HG02759 (cell line): ENCODE data around the gene RAB7B.
A peak's percentile ranks its signal among the peaks of the same experiment; 100 is the strongest.

ENCODE experiments used
- ATAC-seq: cut with Tn5 transposase; IDR thresholded peaks from one replicate; pipeline ENCODE4 v1.9.1; 2021; ENCODE audit warnings: mild to moderate bottlenecking, moderate library complexity; ENCODE audit not compliant: unreplicated experiment

RAB7B gene

DNA sequence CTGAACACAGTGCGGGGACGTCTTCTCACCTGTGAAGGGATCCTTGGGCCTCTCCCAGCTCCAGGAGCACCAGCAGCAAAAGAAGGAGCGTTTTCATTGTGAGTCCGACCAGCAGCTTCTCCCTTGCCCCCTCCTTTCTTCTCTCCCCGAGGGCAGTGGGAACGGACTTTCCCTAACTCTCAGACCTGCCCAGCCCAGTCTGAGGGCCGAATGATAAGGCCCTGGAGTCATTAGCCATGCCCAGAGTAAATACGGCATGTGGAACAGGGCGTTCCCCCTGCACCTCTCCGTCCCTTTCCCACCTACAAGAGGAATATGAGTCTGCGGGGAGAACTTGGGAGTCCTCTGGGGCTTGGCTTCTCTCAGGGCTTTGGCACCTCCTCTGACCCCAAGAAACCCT lies 20.5 kb upstream of the RAB7B start, which contains the start of gene CTSE:
TSS of gene CTSE (minus strand) at position 201 of the 400 bp plus-strand sequence. CDS start at position 97, 104 bp downstream.
- no peak for ATAC-seq

DNA sequence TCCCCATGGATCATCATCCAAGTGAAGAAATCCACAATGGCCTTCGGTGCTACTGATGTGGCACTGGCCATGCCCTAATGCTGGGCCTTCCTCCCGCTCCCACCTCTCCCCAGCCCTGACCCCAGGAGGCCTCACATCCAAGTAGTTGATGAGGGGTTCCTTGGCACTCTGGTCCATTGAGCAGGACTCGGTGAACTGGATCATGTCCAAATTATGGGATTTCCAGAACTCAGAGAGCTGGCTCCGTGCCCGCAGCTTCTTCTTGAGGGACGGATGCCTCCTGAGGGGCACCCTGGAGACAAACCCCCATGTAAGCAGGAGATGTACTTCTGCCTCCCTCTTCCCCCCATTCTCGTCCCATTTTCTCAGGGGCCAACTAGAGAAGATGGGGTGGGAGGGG lies 19.6 kb upstream of the RAB7B start:
- ATAC-seq = no peak

DNA sequence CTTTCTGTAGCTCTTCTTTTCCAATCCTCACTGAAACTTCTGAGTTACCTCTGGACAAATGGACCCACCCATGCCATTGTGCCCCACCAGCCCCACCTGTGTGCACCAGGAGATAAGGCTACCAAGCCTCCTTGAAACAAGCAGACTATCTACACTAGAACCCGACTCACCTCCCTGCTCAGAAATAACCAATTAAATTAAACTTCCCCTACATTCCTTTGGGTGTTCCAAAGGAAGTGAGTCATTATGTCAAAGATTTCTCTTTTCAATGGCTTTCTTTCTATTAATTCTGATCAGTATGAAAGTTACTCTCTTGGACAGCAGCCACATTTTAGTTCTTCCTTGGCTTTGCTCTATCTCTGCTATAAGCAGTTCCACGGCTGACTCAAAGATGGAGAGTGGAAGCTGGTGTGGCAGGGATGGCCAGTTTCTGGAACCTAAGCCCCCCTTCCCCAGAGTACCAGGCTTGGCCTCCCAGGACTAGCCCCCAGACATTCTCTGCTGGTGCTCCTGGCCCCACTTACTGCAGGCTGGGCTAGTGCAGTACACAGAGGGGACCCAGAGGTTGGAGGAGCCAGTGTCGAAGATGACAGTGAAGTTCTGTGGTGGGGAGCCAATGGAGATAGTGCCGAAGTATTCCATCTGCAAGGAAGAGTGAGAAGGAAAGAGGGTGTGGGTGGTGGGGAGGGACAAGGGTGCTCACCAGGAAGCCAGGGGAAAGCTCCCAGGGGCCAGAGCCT lies 18.6 kb upstream of the RAB7B start:
- no peak for ATAC-seq

DNA sequence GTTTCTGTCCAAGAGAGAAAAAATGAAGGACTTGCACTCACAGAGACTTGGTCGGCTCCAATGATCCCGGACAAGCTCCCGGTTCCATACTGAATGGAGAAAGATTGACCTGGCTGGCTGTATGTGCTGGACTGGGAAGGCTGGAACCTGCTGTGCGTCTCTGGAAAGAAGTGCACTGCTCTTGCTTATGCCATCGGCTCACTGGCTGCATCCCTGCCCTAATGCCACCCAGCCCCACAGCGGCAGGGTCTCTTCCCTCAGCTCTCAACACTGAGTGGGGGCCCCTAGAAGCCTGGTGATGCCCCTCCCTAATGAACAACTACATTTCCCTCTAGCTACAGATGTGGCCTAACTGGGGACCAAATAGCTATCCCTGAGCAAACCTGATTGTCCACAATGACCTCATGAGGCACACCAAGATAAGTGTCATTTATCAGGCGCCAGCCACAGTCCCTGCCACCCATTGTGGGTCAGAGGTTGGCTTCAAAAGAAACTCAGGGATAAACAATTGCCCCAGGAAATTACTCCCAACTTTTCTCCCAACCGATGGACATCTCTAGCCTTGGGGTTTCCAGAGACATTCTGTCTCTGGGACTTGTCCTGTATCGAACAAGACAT lies 17.9 kb upstream of the RAB7B start:
- ATAC-seq = no peak

DNA sequence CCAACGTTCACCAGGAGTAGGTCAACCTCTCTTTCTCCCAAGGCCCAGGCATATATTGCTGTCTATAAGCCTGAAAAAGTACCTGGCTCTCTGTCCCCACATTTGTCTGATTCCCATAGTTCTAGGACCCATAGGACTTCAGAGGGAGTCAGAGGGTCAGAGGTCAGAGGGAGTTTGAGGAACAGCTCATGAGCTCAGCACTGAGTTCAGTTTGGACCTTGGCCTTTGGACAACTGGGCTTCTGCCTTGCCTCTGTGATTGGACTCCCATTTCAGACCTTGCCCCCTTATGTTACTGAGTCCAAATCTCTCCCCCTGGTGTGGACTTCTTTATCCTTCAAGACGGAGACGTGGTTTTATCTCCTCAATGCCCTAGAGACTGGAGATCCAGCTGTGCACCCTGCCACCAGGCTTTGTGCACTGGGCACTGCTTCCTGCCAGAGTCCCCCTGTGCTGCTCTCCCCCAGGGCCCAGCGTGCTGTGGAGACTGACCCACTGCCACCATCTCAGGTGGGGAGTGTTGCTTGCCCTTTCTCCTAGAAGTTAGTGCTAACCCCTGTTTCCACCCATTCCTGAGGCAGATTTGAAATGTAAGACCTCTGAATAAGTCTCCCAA lies 17.3 kb upstream of the RAB7B start:
- ATAC-seq = no peak

DNA sequence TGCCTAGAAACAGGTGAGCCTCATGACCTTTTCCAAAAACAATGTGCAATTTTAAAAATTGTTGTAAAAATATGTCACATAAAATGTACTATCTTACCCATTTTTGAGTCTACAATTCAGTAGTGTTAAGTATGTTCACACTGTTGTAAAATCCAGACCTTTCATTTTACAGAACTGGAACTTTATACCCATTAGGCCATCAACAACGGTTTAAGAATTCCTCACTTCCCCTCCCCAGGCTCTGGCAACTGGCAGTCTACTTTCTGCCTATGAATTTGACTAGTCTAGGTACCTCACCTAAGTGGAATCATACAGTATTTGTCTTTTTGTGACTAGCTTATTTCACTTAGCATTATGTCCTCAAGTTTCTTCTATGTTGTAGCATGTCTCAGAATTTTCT lies 11.9 kb upstream of the RAB7B start:
- ATAC-seq = no peak

DNA sequence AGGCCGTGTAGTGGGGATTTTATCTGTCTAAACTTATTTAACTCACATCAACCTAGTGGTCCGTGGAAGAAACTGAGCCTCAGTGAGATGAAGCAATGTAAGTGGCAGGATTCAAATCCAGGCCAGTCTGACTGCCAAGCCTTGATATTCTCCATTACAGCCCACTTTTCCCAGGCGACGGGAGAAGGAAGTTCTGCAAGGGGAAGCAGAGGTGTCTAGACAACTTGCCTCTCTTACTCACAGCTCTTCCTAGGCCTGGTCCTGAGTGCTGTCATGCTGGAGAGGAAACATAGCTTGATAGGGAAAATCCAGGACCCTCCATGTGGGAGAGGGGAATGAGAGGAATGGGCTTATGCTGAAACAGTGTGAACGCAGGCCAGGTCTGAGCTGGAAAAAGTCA lies 11.4 kb upstream of the RAB7B start:
- no peak for ATAC-seq

DNA sequence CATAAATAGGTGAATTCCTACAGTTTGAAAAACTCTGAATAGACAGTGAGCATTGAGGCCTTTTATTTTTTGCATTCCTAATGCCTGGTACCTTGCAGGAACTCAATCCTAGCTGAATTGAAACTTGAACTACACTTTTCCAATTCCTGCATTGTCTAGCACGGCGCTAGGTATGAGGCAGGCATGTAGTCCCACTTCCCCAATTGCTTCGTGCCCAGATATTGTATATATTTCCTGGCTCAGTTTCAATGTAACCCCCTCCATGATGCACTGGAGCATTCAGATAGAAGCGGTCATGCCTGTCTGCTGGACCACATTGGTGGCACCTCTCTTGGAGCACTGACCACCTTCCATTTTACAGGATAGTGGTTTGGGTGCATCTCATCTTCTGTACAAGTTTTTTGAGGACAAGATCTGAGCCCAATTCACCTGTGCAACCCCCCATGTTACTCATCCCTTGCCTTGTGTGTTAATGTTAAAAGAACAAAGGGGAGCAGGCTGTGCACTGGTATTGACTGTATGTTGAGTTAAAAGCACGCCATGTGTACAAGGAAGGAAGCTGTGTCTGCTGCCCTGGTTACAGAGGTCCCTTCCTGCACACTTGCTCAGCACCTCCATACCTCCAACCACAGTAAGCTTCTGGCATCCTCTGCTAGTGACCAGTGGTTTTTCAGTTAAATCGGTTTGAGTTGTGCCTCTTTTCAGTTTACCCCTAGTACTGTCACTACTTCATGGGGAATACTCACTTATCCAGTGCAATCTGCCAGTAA lies 10.0 kb upstream of the RAB7B start:
- no peak for ATAC-seq

DNA sequence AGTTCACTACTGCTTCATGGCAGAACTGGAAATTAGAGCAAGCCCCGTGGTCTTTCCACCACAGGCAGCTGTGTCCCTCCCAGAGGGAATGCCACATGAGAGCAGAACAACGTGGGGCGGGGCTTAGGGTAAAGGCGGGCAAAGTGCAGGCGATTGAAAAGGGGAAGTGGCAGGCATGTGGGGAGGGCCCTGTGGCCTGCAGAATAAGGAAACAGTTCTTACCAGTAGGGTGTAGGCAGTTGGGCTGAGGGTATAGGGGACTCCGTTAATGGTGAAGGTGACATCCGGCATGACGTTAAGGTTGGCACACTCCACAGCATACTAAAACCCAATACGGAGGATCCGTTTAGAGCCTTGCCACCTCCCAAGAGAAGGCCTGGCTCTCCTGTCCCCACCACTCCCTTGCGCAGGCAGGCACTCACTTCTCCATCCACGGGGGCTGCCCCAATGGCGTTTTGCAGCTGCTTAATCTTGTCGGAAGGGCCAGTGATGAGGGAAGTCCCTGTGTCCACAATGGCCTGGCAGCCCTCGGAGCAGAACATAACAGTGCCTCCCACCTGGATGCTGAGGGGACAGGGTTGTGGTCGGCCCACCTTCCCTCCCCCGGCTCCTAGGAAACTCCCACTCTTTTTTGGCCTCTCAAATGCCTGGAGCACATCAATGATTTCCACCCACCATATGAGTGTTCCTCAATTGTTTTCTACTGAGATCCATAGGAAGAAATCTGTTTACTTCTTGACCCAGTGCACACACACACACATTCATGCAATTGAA lies 9.1 kb upstream of the RAB7B start:
- peak; percentile 97 for ATAC-seq

DNA sequence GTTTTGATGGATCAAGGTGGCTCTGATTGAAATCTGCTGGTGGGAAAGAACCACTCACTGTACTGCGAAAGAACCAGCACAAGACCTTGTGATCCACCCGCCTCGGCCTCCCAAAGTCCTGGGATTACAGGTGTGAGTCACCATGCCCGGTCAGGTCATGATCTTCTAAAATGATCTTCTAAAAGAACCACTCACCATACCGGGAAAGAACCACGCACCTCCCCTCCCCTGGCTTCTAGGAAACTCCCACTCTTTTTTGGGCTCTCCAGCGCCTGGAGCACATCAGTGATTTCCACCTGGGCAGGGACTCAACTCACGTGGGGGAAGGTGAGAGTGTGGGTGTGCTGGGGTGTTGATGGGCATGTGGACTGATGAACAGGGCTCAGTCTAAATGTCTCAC lies 7.9 kb upstream of the RAB7B start:
- ATAC-seq = no peak

DNA sequence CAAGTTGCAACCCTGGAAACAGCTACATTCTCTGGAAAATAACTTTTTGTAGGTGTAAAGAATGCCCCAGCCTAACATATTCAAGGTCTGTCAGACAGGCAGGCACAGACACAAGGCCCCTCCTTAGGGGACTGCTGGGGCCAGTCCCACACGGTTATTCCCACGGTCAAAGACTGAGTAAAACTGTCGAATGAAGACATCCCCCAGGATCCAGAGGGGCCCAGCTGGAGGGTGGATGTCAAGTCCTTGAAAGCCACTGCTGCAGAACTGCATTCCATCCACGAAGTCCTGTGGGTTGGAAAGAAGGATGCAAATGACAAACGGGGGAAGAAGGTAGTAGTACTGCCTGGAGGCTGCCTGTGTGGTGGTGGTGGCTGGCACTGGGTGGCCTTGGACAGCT lies 6.9 kb upstream of the RAB7B start:
- no peak for ATAC-seq

DNA sequence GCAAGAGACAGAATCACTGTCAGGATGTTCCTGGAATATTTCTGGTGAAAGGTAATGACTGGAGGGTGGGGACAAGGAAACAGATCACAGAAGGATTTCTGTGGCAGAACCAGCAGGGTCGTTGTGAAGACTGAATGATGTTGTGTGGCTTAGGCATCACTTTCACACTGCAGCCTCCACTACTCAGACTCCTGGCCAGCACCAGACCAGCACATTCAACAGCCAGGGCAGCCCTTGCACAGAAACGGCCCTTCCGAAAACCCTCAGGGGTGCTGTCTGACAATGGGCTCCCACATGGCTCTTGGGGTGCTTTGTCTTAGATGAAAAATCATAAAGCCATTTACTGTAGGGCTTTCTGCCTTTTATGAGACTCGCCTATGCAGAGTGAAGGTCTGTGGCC lies 3.8 kb upstream of the RAB7B start:
- no peak for ATAC-seq

DNA sequence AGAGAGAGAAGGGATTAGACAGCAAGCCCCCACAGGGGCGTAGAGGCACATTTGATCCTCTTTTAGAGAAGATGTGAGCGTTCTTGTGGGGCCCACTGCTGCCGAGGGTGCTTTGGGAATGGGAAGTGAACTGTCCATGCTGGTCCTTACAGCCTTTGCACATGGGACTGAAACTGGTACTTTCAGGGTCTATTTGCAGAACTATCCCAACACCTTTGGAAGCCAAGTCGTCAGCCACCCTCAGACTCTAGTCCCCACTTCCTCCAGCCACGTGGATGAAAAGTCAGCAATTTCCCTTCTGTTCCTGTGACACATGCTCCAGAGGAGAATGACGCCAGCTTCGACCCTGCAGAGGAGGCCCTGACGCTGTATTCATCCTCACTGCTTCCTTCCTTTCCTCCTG lies 2.6 kb upstream of the RAB7B start:
- ATAC-seq = no peak

DNA sequence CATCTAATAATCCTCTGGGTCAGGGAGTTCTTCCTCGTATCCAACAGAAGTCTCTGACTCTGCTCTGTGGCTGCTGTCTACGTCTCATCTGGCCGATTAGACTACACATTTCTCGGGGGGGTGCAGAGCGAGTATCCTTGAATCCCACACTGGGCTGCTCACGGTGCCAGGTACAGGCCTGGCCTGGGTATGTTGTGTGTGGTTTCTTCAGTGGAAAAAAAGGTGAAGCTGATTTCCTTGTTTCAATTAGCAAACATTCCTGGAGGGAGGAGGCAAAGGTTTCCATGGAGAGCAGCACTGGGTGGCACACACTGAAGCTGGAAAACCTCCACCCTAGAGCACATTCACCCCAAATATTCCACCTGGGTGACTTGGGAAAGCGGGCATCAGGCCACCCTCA lies 2.0 kb upstream of the RAB7B start:
- no peak for ATAC-seq

DNA sequence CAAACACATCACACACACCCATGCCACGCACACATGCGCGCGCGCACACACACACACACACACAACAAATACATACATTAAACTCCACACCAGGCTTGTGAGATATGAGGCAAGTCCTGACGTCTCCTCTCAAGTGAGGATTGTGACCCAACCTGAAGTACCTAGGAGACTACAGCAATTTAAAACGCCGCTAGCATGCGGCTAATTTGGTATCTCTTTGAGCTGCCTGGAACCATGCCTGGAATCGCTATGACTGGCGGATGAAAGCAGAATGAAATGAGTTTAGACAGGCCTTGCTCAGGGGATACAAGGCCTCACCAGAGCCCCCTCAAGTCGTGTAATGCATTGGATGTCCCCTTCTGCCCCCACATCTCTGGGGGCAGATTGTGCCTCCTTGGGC lies 1.6 kb upstream of the RAB7B start:
- ATAC-seq = no peak

DNA sequence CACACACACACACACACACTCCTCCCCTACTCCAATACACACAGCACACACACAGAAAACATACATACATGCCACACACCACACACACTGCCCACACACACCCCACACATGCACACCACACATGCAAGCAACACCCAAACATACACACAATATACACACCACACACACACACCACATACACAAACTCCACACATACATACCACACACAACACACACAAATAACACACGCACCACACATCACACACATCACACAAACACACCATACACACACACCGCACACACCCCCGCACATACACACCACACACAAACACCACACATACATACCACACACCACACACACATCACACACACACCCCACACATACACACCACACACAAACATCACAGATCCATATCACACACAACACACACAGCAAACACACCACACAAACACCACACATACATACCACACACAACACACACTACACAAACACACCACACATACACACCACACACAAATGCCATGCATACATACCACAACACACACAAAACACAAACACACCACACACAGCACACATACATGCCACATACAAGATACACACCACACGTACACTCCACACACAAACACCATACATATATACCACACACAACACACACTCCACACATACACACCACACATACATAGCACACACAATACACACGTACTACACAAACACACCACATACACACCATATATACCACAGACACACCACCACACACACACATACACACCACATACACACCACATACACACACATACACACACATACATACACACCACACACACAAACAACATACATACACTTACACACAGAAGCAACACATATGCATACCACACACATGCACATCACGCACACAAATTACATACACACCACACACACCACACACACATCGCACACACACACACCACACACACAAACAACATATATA lies 932 bp upstream of the RAB7B start:
- ATAC-seq = no peak

DNA sequence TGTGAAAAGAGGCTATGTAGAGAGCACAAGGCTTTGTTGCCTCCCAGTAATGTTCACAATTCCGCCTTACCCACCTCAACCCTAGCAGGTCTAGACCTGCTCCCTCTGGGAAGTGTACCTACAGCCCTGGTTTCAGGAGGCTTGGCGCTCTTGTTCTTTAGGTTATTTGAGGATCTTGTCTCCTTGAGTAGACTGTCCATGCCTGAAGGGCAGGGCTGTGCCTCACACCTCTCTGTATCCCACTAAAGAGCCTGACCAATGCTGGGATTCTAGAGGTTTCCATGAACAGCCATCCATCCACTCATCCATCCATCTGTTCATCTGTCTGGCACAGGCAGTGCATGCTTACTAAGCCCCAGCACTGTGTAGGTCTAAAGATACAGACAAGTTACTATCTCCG lies 1.0 kb downstream of the RAB7B start:
- ATAC-seq = no peak

DNA sequence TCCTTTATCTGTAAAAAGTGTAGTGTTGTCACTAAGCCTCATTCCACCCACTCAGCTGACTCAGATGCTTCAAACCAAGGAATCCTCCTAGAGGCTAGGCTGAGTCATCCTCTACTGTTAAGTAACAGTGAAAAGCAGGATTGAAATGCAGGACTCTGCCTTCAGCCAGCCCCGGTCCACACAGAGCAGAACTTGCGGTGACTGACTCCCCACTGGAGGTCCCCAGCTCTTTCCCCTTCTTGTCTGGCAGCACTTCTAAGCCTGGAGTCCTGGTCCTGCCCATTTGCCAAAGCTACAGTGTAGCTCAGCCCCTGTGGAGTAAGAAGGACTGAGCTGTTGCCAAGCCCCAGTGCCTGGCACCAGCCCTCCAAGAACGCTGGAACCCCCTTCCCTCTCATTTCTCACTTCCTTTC lies 1.7 kb downstream of the RAB7B start:
- no peak for ATAC-seq

DNA sequence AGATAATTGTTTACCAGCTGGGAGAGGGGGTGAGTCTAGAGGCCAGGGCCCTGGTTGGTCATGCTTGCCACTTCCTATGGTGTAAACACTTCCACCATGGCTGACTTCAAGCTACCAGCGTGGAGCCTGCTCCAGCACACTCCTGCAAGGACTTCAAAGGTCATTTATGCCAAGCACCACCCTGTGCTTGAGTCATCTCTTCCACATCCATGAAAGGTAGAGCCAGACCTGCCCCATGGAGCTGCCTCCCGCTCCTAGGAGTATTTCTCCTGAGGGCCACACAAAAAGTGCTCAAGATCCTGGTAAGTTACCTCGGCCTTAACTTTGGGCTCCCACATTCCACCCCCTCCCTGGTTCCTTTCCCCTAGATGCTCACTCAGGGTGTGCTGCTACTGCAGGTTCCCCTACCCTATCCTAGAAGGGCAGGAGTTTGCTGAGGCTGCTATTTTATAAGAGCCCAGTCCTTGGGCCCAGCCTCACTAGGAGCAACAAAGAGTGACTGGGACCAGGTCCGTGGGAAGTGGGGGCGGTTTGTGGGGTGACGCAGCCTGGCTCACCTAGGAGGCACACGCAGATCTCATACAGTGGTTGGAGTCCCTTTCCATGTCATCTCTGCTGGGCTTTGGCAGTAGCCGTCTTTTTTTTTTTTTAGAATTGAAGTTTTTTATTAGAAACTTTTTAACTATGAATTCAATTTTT lies 2.4 kb downstream of the RAB7B start:
- ATAC-seq = no peak
